IPS-20b (cell line): ENCODE measurements around the gene LONP2.
A peak's percentile ranks its signal among the peaks of the same experiment; 100 is the strongest.

Source experiments
- H3K27ac ChIP-seq: one replicate; pipeline ENCODE4 v1.5.1; 2013; ENCODE audit warnings: low read length
- H3K27me3 ChIP-seq: 2 replicates; pipeline ENCODE4 v1.6.1; 2013; ENCODE audit warnings: mild to moderate bottlenecking, low read length, inconsistent platforms; ENCODE audit not compliant: insufficient read depth
- H3K36me3 ChIP-seq: 2 replicates; pipeline ENCODE4 v1.6.1; 2013; ENCODE audit warnings: low read depth, mild to moderate bottlenecking, inconsistent platforms, low read length, moderate library complexity; ENCODE audit not compliant: insufficient read depth
- H3K4me1 ChIP-seq: 2 replicates; pipeline ENCODE4 v1.6.1; 2013; ENCODE audit warnings: mild to moderate bottlenecking, control low read depth, inconsistent platforms, low read length, moderate library complexity; ENCODE audit not compliant: insufficient read depth
- H3K4me3 ChIP-seq: 2 replicates; pipeline ENCODE4 v1.5.1; 2013; ENCODE audit warnings: mild to moderate bottlenecking, low read length, inconsistent platforms
- H3K9ac ChIP-seq: 2 replicates; pipeline ENCODE4 v1.6.1; 2013; ENCODE audit warnings: low read depth, mild to moderate bottlenecking, inconsistent platforms, low read length, moderate library complexity
- H3K9me3 ChIP-seq: 2 replicates; pipeline ENCODE4 v1.6.1; 2013; ENCODE audit warnings: mild to moderate bottlenecking, low read depth, low read length, inconsistent platforms; ENCODE audit not compliant: insufficient read depth

Gene LONP2, protein sequence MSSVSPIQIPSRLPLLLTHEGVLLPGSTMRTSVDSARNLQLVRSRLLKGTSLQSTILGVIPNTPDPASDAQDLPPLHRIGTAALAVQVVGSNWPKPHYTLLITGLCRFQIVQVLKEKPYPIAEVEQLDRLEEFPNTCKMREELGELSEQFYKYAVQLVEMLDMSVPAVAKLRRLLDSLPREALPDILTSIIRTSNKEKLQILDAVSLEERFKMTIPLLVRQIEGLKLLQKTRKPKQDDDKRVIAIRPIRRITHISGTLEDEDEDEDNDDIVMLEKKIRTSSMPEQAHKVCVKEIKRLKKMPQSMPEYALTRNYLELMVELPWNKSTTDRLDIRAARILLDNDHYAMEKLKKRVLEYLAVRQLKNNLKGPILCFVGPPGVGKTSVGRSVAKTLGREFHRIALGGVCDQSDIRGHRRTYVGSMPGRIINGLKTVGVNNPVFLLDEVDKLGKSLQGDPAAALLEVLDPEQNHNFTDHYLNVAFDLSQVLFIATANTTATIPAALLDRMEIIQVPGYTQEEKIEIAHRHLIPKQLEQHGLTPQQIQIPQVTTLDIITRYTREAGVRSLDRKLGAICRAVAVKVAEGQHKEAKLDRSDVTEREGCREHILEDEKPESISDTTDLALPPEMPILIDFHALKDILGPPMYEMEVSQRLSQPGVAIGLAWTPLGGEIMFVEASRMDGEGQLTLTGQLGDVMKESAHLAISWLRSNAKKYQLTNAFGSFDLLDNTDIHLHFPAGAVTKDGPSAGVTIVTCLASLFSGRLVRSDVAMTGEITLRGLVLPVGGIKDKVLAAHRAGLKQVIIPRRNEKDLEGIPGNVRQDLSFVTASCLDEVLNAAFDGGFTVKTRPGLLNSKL

DNA sequence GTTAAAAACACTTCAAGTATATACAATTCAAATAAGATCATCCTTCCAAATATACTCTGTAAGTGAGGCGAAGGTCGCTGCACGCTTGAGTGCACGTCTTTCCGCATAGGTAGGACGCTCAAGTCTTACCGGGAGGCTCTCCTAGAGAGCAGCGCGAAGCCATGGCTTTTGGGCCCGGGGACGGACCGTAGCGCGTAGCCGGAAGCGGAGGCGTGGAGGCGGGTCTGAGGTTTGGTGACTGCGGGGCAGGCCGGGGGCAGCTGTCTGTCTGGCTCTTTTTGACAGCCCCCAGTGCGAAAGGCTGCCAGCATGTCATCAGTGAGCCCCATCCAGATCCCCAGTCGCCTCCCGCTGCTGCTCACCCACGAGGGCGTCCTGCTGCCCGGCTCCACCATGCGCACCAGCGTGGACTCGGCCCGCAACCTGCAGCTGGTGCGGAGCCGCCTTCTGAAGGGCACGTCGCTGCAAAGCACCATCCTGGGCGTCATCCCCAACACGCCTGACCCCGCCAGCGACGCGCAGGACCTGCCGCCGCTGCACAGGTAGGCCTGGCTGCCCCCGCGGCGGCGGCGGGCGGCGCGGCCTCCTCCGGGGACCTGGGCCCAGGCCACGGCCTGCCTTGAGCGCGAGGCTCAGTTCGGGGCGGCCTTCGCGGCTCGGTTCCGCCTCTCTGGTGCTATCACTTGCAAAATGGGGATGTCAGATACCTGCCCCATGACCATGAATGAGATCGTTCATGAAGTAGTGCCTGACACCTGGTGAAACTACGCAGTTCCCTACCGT is at the start of gene LONP2:
Gene LONP2 (plus strand): TSS at position 221 of the 783 bp plus-strand sequence. CDS start 89 bp downstream, at position 310.
- H3K9ac ChIP-seq, result peak within 1 kb of the TSS; percentile 83
- H3K36me3 ChIP-seq, result no peaks in the 10 kb centered on the region
- H3K4me1 ChIP-seq, result peaks cover 6% of the 10 kb centered on the region; the same call in 1 of the 2 replicates
- H3K27ac ChIP-seq, result no peak within 1 kb of the TSS
- H3K27me3 ChIP-seq, result no peaks in the 10 kb centered on the region
- no peaks in the 10 kb centered on the region for H3K9me3 ChIP-seq
- H3K4me3 ChIP-seq, result peak within 1 kb of the TSS; percentile 97

DNA sequence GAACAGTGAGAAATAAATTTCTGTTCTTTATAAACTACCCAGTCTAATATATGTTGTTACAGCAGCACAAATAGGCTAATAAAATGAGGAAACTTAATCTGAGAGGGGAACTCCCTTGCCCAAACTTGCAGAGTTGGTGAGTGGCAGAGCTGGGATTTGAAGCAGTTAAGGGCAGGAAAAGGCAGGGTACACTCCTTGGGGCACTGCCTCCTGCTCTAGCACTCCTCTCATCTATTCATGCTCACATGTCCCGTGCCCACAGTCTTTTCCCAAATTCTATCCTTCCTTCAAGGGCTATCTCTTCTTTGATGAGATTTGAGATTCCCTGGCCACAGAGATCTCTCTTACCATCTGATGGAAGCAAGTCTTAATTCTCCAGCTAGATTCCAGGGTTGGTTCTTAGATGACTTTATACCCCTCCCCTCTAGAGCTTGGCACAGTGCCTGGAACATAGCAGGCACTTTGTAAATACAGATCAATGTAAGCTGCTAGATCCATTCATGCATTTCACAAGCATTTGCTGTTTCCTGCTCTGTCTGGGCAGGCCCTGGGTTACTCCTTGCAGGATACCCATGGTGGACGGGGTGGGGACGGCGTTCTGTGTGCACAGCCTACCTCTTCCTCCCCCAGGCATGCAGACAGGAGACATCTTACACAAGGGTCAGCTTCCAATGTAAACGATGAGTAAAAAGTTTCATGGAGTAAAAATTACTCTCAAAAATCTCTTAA is 49.1 kb upstream of the LONP2 start:
- Histone ChIP-seq H3K27ac (no peak overlapping the region), H3K27me3 (no peaks in the 10 kb centered on the region)

DNA sequence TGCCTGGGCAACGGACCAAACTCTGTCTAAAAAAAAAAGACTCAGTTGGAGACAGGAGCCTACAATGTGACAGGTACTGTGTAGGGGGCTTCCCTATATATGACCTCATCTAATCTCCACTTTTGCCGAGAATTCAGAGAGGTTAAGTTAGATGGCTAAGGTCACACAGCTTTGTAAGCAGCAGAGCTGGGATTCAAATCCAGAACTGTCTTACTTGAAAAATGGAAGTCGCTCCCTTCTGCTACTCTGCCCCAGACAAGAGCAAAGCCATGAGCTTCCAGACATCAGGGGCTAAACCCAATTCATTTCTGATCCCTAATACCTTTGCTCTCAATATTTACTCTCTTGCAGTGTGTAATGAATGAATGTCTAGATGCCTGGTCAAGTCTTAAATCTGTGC is 46.8 kb upstream of the LONP2 start:
- Histone ChIP-seq H3K9ac (no peak overlapping the region), H3K27ac (no peak overlapping the region), H3K4me3 (no peak overlapping the region), H3K4me1 (no peaks in the 10 kb centered on the region), H3K27me3 (no peaks in the 10 kb centered on the region), H3K36me3 (no peaks in the 10 kb centered on the region), H3K9me3 (no peaks in the 10 kb centered on the region)

More for the DNA sequence above, 49.1 kb upstream of the LONP2 start:
- no peak overlapping the region for H3K9ac ChIP-seq
- H3K4me3 ChIP-seq, result no peak overlapping the region
- no peaks in the 10 kb centered on the region for H3K36me3 ChIP-seq
- H3K4me1 ChIP-seq, result no peaks in the 10 kb centered on the region
- no peaks in the 10 kb centered on the region for H3K9me3 ChIP-seq

DNA sequence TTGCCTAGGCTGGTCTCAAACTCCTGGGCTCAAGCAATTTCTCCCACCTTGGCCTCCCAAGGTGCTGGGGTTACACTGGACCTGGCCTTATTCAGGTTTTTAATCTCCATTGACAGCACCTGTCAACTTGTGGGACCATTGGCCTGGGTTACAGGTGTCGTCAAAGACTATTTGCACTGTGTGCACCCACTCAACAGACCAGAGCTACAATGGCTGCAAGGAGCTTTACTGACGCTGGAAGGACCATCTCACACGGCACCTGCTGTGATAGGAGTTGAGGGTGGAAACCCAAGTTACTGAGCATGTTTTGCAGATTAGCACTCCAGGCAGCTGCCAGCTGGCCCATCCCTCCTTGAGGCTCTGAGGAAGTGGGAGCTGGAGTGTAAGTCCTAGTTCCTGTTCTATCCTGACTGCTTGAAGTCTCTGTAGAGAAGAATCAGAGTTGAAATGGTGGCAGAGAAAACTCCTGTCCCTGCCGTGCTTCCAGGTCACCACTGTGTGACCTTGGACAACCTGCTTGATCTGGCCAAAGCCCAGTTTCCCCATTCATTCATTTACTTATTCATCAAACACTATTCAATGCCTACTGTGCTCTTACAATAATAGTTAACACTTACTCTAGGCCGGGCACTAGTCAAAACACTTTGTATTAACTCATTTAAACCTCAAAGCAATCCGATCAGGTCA is 42.4 kb upstream of the LONP2 start:
- Histone ChIP-seq H3K36me3 (no peaks in the 10 kb centered on the region), H3K27me3 (no peaks in the 10 kb centered on the region), H3K27ac (no peak overlapping the region), H3K9me3 (no peaks in the 10 kb centered on the region), H3K9ac (no peak overlapping the region), H3K4me3 (no peak overlapping the region), H3K4me1 (no peaks in the 10 kb centered on the region)

DNA sequence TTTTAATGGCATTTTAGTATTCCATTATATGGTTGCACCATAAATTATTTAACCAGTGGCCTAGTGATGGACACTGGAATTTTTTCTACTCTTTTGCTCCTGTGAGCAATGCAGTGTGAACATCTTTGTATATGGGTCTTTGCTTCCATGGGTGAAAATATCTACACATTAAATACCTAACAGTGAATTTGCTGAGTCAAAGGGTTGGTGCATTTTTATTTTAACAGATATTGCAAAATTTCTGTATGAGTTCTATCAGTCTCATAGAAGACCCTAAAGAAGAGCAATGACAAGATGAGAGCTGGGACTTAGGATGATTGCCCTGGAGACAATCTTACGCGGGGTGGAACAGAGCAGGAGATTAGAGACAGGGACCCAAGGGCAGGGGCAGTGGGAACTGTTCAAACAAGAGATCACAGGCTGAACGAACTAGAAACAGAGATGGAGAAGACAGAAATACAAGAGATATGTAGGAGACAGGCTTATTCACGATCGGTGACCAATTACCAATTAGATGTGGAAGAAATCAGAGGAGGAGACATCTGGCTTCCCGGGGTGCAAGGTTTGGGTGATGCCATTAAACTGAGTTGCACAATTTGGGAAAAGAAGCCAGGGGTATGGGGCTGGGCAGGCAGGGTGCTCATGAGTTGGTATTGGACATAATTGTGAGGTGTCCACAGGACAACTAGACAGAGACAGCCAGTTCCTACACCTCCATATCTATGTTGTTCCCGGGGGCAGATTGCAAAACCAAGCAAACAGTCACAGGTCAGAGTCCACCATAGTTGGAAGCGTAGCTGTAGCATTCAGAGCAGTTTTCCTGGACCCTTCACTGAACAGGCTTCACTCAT is 39.9 kb upstream of the LONP2 start:
- Histone ChIP-seq H3K4me1 (no peaks in the 10 kb centered on the region), H3K9ac (no peak overlapping the region), H3K9me3 (no peaks in the 10 kb centered on the region), H3K27me3 (no peaks in the 10 kb centered on the region), H3K4me3 (no peak overlapping the region), H3K36me3 (no peaks in the 10 kb centered on the region), H3K27ac (no peak overlapping the region)

DNA sequence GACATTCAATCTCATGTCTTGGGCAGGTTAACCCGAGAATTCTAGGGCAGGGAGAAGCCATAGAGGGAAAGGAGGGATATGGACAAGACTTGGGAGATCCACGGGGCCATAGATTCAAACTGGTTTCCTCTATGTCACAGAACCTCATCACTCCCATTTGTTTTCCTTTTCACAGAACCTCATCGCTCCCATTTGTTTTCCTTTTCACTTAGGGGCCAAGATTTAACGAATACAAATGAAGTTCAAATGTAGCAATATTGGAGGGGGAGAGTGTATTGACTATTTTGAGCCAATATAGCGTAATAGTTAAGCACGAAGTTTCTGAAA is 39.3 kb upstream of the LONP2 start:
- H3K27ac ChIP-seq, result no peak overlapping the region
- no peaks in the 10 kb centered on the region for H3K9me3 ChIP-seq
- no peak overlapping the region for H3K4me3 ChIP-seq
- H3K27me3 ChIP-seq, result no peaks in the 10 kb centered on the region
- no peak overlapping the region for H3K9ac ChIP-seq
- H3K4me1 ChIP-seq, result no peaks in the 10 kb centered on the region
- no peaks in the 10 kb centered on the region for H3K36me3 ChIP-seq

DNA sequence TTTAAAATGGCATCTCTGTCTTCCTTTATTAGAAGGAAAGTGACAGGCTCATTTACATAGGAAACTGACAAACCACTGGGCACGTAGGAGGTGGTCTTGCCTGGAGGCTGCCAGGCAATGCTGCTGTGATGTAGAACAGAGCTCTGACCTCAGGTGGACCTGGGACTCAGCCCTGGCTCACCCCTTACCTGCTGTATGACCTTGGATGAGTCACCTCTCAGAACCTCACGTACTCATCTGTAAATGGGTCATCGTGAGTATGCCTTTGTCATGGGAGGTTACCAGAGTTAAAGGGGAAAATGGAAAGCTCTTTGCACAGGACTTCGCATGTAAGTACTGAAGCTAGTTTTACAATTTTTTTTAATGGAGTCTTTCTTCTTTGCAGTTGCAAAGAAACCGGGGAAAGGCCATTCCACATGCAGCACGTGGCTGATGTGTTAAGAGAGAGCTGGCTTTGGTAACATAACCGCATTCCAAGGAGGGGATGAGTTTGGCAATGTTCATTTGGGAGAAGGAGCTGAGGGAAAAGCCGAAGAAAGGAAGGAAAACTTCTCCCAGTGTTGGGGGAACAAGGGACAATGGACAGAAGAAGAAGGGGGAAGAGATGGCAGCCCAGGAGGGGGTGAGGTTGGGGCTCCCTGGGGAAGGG is 37.4 kb upstream of the LONP2 start:
- Histone ChIP-seq H3K4me1 (no peaks in the 10 kb centered on the region), H3K27me3 (no peaks in the 10 kb centered on the region), H3K27ac (no peak overlapping the region), H3K9ac (no peak overlapping the region), H3K36me3 (no peaks in the 10 kb centered on the region), H3K4me3 (no peak overlapping the region), H3K9me3 (no peaks in the 10 kb centered on the region)

DNA sequence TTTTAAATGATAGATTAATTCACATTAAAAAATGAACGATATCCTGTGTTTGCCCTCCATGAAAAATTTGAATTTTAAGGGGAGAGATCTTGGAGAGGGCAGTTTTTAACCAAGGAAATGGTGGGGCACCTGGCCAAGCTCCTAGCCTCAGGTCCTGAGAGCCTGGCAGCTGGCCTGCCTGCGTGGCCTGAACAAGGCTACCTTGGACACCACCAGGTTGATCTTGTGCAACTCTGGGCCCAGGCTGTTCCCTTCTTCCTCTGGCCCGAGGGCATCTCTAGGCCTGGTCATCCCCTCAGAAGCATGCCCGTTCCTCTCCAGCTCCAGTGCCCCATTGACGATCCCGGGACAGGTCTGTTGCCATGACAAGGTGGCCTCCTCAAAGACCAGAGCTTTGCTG is 33.4 kb upstream of the LONP2 start:
- Histone ChIP-seq H3K36me3 (no peaks in the 10 kb centered on the region), H3K27ac (no peak overlapping the region), H3K9ac (no peak overlapping the region), H3K4me3 (no peak overlapping the region), H3K9me3 (no peaks in the 10 kb centered on the region), H3K4me1 (no peaks in the 10 kb centered on the region), H3K27me3 (no peaks in the 10 kb centered on the region)

DNA sequence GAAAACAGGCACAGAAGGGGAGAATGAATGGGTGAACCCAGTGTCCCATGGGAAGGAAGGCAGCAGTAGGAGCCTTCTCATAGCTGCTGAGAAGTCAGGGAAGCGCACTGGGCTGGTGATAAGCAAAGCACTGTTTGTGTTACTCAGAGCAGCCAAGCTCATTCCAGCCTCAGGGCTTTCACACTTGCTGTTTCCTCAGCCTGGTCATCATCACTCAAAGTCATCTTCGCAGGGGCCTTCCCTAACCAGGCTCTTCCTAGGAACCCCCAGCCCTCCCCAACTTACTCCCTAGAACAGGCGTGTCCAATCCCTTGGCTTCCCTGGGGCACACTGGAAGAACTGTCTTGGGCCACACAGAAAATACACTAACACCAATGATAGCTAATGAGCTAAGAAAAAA is 32.1 kb upstream of the LONP2 start:
- Histone ChIP-seq H3K27me3 (no peaks in the 10 kb centered on the region), H3K36me3 (no peaks in the 10 kb centered on the region), H3K27ac (no peak overlapping the region), H3K4me3 (no peak overlapping the region), H3K9ac (no peak overlapping the region), H3K9me3 (no peaks in the 10 kb centered on the region), H3K4me1 (no peaks in the 10 kb centered on the region)

DNA sequence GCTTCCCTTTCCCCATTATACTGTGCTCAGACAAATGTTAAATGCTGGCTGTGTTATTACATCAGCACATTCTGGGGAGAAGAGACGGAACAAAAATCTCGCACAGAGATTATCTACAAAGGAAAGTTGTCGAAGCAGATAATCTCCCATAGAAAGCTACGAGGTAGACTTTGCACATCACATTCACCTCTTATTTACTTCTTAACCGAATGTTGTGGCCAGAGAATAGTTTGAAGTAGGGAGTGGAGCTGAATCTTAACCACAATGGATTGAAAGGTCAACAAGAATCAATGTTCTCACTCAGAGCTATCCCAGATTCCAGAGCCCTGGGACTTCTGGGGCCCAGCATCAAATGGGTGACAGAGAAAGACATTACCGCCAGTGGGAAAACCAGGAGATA is 28.4 kb upstream of the LONP2 start:
- Histone ChIP-seq H3K9me3 (no peaks in the 10 kb centered on the region), H3K27me3 (no peaks in the 10 kb centered on the region), H3K9ac (no peak overlapping the region), H3K36me3 (no peaks in the 10 kb centered on the region), H3K27ac (no peak overlapping the region), H3K4me1 (no peaks in the 10 kb centered on the region), H3K4me3 (no peak overlapping the region)
